Stimulated activated CD4-positive, alpha-beta T cell treated with anti-CD3 and anti-CD28 coated beads, TNF-alpha, amount 100 ng/mL, for 1 hour (primary cell): ENCODE measurements around the gene EEF1AKMT3.

Source experiments
- DNase-seq, 3 donors: peaks; one replicate each; pipeline ENCODE4 v3.0.0-alpha.2; 2020; ENCODE audit warnings: low read depth in 3 of 3, low spot score in 1 of 3

The EEF1AKMT3 gene

GRCh38 chr12:57735198-57735855, 37.1 kb upstream of the EEF1AKMT3 start:
- no peak for DNase-seq

- no peak for DNase-seq
Observed at GRCh38 chr12:57735952-57736740, 36.3 kb upstream of the EEF1AKMT3 start.

GRCh38 chr12:57736741-57737466, 35.5 kb upstream of the EEF1AKMT3 start:
- no peak for DNase-seq

GRCh38 chr12:57737467-57738460, 34.6 kb upstream of the EEF1AKMT3 start:
- DNase-seq, result no peak

- no peak for DNase-seq
Observed at GRCh38 chr12:57738661-57739237, 33.7 kb upstream of the EEF1AKMT3 start, which contains the start of gene AGAP2. Gene AGAP2, minus strand, starts transcription at chr12:57738742. Its CDS starts 496 bp downstream, at chr12:57738246.

GRCh38 chr12:57739387-57739786, 33.0 kb upstream of the EEF1AKMT3 start:
- DNase-seq, result no peak

GRCh38 chr12:57739914-57740538, 32.4 kb upstream of the EEF1AKMT3 start:
- DNase-seq, result no peak

GRCh38 chr12:57740656-57741412, 31.6 kb upstream of the EEF1AKMT3 start:
- DNase-seq, result peak in 2 of 3 donors; percentile 33 to 50

GRCh38 chr12:57741413-57741789, 31.0 kb upstream of the EEF1AKMT3 start:
- no peak for DNase-seq

GRCh38 chr12:57741844-57742738, 30.3 kb upstream of the EEF1AKMT3 start:
- peak in 2 of 3 donors; percentile 51 to 53 for DNase-seq

GRCh38 chr12:57743769-57744168, 28.6 kb upstream of the EEF1AKMT3 start:
- no peak for DNase-seq

GRCh38 chr12:57744194-57744776, 28.1 kb upstream of the EEF1AKMT3 start:
- DNase-seq, result peak in 2 of 3 donors; percentile 36 to 66

- DNase-seq, result peak; percentile 79 to 85 (median 83)
Observed at GRCh38 chr12:57744777-57745484, 27.5 kb upstream of the EEF1AKMT3 start, which contains the start of gene TSPAN31. Gene TSPAN31, plus strand, starts transcription at chr12:57745039. Its CDS starts 116 bp downstream, at chr12:57745155.

- DNase-seq, result no peak
Observed at GRCh38 chr12:57745485-57745881, 26.9 kb upstream of the EEF1AKMT3 start.

- DNase-seq, result no peak
Observed at GRCh38 chr12:57746025-57746424, 26.4 kb upstream of the EEF1AKMT3 start.

- no peak for DNase-seq
Observed at GRCh38 chr12:57749061-57749460, 23.4 kb upstream of the EEF1AKMT3 start.
